Glomerular visceral epithelial cell (primary cell): ENCODE data around the gene CFAP119.

Experiments
- DNase-seq: peaks from one replicate; pipeline ENCODE4 v3.0.0-alpha.2; 2016; ENCODE audit errors: extremely low spot score

CFAP119 gene

DNA sequence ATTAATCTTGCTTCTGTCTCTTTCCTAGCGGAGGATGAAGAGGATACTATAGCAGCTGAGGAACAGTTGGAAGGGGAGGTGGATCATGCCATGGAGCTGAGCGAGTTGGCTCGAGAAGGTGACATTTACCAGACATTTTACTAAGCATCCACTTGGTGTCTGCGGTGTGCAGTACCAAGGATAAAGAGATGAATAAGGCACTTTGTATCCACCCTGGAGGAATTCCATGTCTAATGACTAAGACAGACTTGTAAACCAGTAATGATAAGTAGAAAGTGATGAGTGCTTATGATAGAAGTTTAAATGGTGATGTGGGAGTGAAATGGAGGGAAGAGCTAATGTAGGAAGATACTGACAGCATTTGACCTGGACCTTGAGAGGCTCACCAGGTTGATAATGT lies 50.9 kb downstream of the CFAP119 start:
- no peak for DNase-seq
